GM23248 (cell line): Measurements from ENCODE around the gene TXNL4B. TPM values are rescaled to one million over a fixed set of nuclear protein-coding genes. Genes with fewer than 3 reads are reported as not detected.

Experiments used
- DNase-seq: peaks from one replicate; pipeline ENCODE4 v3.0.0-alpha.2; 2015
- H2AFZ ChIP-seq: fragments of 200-600 bp; sonication (generic); 2 replicates; pipeline ENCODE4 v1.6.1; 2016; ENCODE audit warnings: antibody characterized with exemption
- H3F3A ChIP-seq: fragments of 200-600 bp; sonication (generic); 2 replicates; pipeline ENCODE4 v1.6.1; 2016; ENCODE audit warnings: mild to moderate bottlenecking, antibody characterized with exemption, mixed run types; ENCODE audit not compliant: insufficient read depth
- H3K27ac ChIP-seq: fragments of 200-600 bp; sonication (generic); 2 replicates; pipeline ENCODE4 v1.5.1; 2016; ENCODE audit warnings: mild to moderate bottlenecking
- H3K27me3 ChIP-seq: fragments of 200-600 bp; sonication (generic); replicated peaks from 2 replicates; pipeline ENCODE4 v1.6.1; 2016; ENCODE audit warnings: mild to moderate bottlenecking; ENCODE audit not compliant: insufficient read depth
- H3K36me3 ChIP-seq: fragments of 200-600 bp; sonication (generic); 2 replicates; pipeline ENCODE4 v1.6.1; 2016; ENCODE audit warnings: low read depth, mild to moderate bottlenecking
- H3K4me1 ChIP-seq: fragments of 200-600 bp; sonication (generic); 2 replicates; pipeline ENCODE4 v1.6.1; 2016; ENCODE audit warnings: mild to moderate bottlenecking; ENCODE audit not compliant: insufficient read depth
- H3K4me2 ChIP-seq: fragments of 200-600 bp; sonication (generic); one replicate; pipeline ENCODE4 v1.6.1; 2016; ENCODE audit warnings: mild to moderate bottlenecking; ENCODE audit not compliant: unreplicated experiment
- H3K4me3 ChIP-seq: fragments of 200-600 bp; sonication (generic); 2 replicates; pipeline ENCODE4 v1.5.1; 2016; ENCODE audit warnings: mild to moderate bottlenecking
- H3K79me2 ChIP-seq: fragments of 200-600 bp; sonication (generic); 2 replicates; pipeline ENCODE4 v1.6.1; 2016; ENCODE audit warnings: mild to moderate bottlenecking; ENCODE audit not compliant: insufficient read depth
- H3K9ac ChIP-seq: fragments of 200-600 bp; sonication (generic); 2 replicates; pipeline ENCODE4 v1.6.1; 2016; ENCODE audit warnings: mild to moderate bottlenecking
- H3K9me2 ChIP-seq: fragments of 200-600 bp; sonication (generic); 2 replicates; pipeline ENCODE4 v1.6.1; 2016; ENCODE audit warnings: mixed run types, mild to moderate bottlenecking, moderate library complexity; ENCODE audit not compliant: insufficient read depth
- H3K9me3 ChIP-seq: fragments of 200-600 bp; sonication (generic); one replicate; pipeline ENCODE4 v1.6.1; 2017; ENCODE audit warnings: low read depth
- H4K20me1 ChIP-seq: fragments of 200-600 bp; sonication (generic); 2 replicates; pipeline ENCODE4 v1.6.0; 2016; ENCODE audit not compliant: insufficient read depth
- EZH2 ChIP-seq: fragments of 200-600 bp; sonication (generic); IDR thresholded peaks from 2 replicates; pipeline ENCODE4 v1.6.1; 2018; ENCODE audit warnings: antibody characterized with exemption, mild to moderate bottlenecking; ENCODE audit not compliant: insufficient read depth, poor library complexity, severe bottlenecking
- EZH2phosphoT487 ChIP-seq: fragments of 200-600 bp; sonication (generic); IDR thresholded peaks from 2 replicates; pipeline ENCODE4 v1.6.1; 2018; ENCODE audit warnings: antibody characterized with exemption, moderate library complexity, mild to moderate bottlenecking, low read depth; ENCODE audit not compliant: insufficient read depth
- WGBS, 2 experiments: methylation state at CpG; one replicate each; pipeline ENCODE4 v1.1.6; 2015 to 2017; ENCODE audit warnings: low lambda C conversion rate in 2 of 2, low coverage in 1 of 2; ENCODE audit errors: missing lambda C conversion rate in 2 of 2; 5-methylcytosine and 5-hydroxymethylcytosine counted together
- in situ Hi-C: fragments of 300-500 bp; cut with MboI; formaldehyde crosslinking; loops from 2 replicates; pipeline ENCODE4 v1.15.0; 2020
- polyA plus RNA-seq: library from polyadenylated mRNA; unstranded; fragments of >200 nt; fragmentation: Nextera tagmentation; extraction: Ambion mirVana; gene quantifications from 2 replicates; pipeline ENCODE4 v1.2.1, GENCODE V29; 2016
- total RNA-seq: library from RNA; depleted of rRNA; stranded (reverse); fragments of >200 nt; shearing (Covaris generic); gene quantifications from 2 replicates; pipeline ENCODE4 v1.2.3, GENCODE V29; 2014

TXNL4B gene
- total and polyA plus RNA-seq, 2 experiments from 2014 or later: 6.6 to 9.1 TPM

DNA sequence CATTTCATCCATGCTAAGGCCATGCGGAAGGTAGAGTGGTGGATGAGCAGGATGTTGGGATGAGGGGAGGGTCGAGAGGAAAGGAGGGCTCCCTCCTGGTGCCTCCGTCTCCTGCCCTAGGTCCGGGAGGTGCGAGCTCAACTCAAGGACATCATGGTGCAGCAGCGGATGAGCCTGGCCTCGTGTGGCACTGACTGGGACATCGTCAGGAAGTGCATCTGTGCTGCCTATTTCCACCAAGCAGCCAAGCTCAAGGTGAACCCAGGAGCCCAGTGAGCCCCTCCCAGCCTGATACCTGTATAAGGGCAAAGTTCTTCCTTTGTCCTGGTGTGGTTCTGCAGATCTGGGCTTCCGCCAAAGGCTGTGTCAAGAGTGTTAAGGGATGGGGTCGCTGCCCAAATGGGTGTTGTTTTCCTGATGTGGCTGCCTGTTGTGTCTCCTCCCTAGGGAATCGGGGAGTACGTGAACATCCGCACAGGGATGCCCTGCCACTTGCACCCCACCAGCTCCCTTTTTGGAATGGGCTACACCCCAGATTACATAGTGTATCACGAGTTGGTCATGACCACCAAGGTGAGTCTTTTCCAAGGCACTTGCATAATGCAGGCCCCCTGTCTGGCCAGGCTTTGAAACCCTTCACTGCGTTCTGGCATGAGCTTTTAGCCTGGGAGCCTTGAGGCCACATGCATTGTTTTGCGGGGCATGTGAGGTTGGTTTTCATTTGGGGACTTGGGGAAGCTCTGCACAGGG is 15.1 kb upstream of the TXNL4B start:
- H3K36me3 ChIP-seq: peaks cover 31% of the 10 kb centered on the region
- DNase-seq: no peak
- H2AFZ ChIP-seq: no peak overlapping the region
- in situ Hi-C loops: no loop called here
- no peaks in the 10 kb centered on the region for H3K27me3 ChIP-seq
- no peaks in the 10 kb centered on the region for H3K9me2 ChIP-seq
- H3K79me2 ChIP-seq: no peaks in the 10 kb centered on the region
- 84 to 88% methylated on average over 15 to 16 of the region's 16 CpGs for WGBS, 2 experiments
- H3F3A ChIP-seq: no peaks in the 10 kb centered on the region
- no peak overlapping the region for H3K4me3 ChIP-seq
- H3K4me2 ChIP-seq: no peak overlapping the region
- TF ChIP-seq EZH2 (no peak), EZH2phosphoT487 (no peak)
- no peaks in the 10 kb centered on the region for H4K20me1 ChIP-seq
- no peaks in the 10 kb centered on the region for H3K9me3 ChIP-seq
- no peak overlapping the region for H3K27ac ChIP-seq
- no peak overlapping the region for H3K9ac ChIP-seq
- H3K4me1 ChIP-seq: no peaks in the 10 kb centered on the region

DNA sequence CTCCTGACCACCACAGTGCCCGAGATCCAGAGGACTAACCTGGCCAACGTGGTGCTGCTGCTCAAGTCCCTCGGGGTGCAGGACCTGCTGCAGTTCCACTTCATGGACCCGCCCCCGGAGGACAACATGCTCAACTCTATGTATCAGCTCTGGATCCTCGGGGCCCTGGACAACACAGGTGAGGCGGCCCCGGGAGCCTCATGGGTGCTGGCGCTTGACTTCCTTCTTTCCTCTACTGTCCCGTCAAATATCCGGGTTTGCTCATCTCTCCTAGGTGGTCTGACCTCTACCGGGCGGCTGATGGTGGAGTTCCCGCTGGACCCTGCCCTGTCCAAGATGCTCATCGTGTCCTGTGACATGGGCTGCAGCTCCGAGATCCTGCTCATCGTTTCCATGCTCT is 14.0 kb upstream of the TXNL4B start:
- no peak for DNase-seq
- H3K9me3 ChIP-seq: no peaks in the 10 kb centered on the region
- in situ Hi-C loops: no loop called here
- no peaks in the 10 kb centered on the region for H4K20me1 ChIP-seq
- H3K27me3 ChIP-seq: no peaks in the 10 kb centered on the region
- H3K9ac ChIP-seq: no peak overlapping the region
- H2AFZ ChIP-seq: no peak overlapping the region
- no peak overlapping the region for H3K4me2 ChIP-seq
- H3K4me3 ChIP-seq: no peak overlapping the region
- no peaks in the 10 kb centered on the region for H3F3A ChIP-seq
- no peaks in the 10 kb centered on the region for H3K79me2 ChIP-seq
- WGBS, 2 experiments: 94 to 96% methylated on average over 17 of the region's 17 CpGs
- TF ChIP-seq EZH2 (no peak), EZH2phosphoT487 (no peak)
- no peaks in the 10 kb centered on the region for H3K4me1 ChIP-seq
- H3K27ac ChIP-seq: no peak overlapping the region
- peaks cover 37% of the 10 kb centered on the region for H3K36me3 ChIP-seq
- no peaks in the 10 kb centered on the region for H3K9me2 ChIP-seq

DNA sequence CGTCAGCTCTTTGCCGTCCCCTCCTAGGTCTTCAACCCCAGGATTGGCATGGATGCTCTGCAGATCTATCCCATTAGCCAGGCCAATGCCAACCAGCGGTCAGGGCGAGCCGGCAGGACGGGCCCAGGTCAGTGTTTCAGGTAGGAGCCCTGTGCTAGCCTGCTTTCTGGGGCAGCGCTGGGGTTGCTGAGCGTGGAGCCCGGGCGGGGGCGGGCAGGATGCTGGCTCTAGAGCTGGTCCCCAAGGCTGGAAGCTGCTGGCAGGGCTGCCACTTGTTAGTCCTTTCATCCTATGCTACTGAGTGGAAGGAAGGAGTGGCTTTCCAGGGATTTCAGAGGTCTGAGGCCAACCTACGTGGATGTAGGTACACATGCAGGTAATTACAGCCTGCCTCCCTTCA is 12.6 kb upstream of the TXNL4B start:
- TF ChIP-seq EZH2: no peak
- no peak for TF ChIP-seq EZH2phosphoT487
- Histone ChIP-seq H3K4me1 (no peaks in the 10 kb centered on the region), H3K27me3 (no peaks in the 10 kb centered on the region), H3K27ac (no peak overlapping the region), H2AFZ (no peak overlapping the region), H3F3A (no peaks in the 10 kb centered on the region), H3K4me2 (no peak overlapping the region), H3K36me3 (peaks cover 41% of the 10 kb centered on the region), H3K4me3 (no peak overlapping the region), H3K9me2 (no peaks in the 10 kb centered on the region), H4K20me1 (no peaks in the 10 kb centered on the region), H3K79me2 (no peaks in the 10 kb centered on the region), H3K9ac (no peak overlapping the region), H3K9me3 (no peaks in the 10 kb centered on the region)
- 99% methylated on average over 12 of the region's 12 CpGs for WGBS, 2 experiments
- in situ Hi-C loops: no loop called here
- no peak for DNase-seq

DNA sequence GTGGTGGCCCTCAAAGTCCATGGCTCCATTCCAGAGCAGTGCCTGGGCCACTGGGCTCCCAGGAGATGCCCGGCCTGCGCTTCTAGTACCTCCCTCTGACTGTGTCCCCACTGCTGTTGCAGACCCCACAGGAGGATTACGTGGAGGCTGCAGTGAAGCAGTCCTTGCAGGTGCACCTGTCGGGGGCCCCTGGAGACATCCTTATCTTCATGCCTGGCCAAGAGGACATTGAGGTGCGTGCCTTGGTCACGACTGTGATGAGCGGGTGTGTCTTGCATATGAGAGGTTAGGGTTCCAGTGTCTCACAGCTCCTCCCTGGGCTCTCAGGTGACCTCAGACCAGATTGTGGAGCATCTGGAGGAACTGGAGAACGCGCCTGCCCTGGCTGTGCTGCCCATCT is 11.5 kb upstream of the TXNL4B start:
- H3K9ac ChIP-seq: no peak overlapping the region
- H3K9me2 ChIP-seq: no peaks in the 10 kb centered on the region
- in situ Hi-C loops: no loop called here
- no peaks in the 10 kb centered on the region for H4K20me1 ChIP-seq
- no peak overlapping the region for H3K4me3 ChIP-seq
- H3K36me3 ChIP-seq: peaks cover 48% of the 10 kb centered on the region
- no peak overlapping the region for H3K27ac ChIP-seq
- TF ChIP-seq EZH2phosphoT487: no peak
- no peak for TF ChIP-seq EZH2
- no peaks in the 10 kb centered on the region for H3K4me1 ChIP-seq
- no peaks in the 10 kb centered on the region for H3K9me3 ChIP-seq
- H2AFZ ChIP-seq: no peak overlapping the region
- H3F3A ChIP-seq: no peaks in the 10 kb centered on the region
- no peaks in the 10 kb centered on the region for H3K79me2 ChIP-seq
- 93 to 98% methylated on average over 9 of the region's 9 CpGs for WGBS, 2 experiments
- DNase-seq: no peak
- no peaks in the 10 kb centered on the region for H3K27me3 ChIP-seq
- H3K4me2 ChIP-seq: no peak overlapping the region
